Keratinocyte (primary cell): ENCODE results near the gene NKX3-2. TPM values are rescaled to one million over a fixed set of nuclear protein-coding genes. Genes with fewer than 3 reads are reported as not detected.

Experiments
- DNase-seq: peaks from one replicate; pipeline ENCODE4 v3.0.0-alpha.2; 2011; ENCODE audit warnings: low read depth, missing footprints, low spot score
- FAIRE-seq: peaks from 2 replicates; lab custom pipeline; 2011; peaks lifted over from hg19 to GRCh38; lab: Jason Lieb, UNC
- H2AFZ ChIP-seq: 2 replicates; pipeline ENCODE4 v1.6.0; 2012; ENCODE audit warnings: low read length, control low read depth, inconsistent platforms; ENCODE audit not compliant: control insufficient read depth
- H3K27ac ChIP-seq: 2 replicates; pipeline ENCODE4 v1.5.1; 2011; ENCODE audit warnings: low read length; ENCODE audit not compliant: control insufficient read depth, insufficient read depth
- H3K27me3 ChIP-seq: 3 replicates; pipeline ENCODE4 v1.6.0; 2011; ENCODE audit warnings: low read length; ENCODE audit not compliant: control insufficient read depth, insufficient read depth; ENCODE audit errors: extremely low read depth
- H3K36me3 ChIP-seq, 2 experiments: 2 replicates in 1 of 2; 3 replicates in 1 of 2; pipeline ENCODE4 v1.5.1; 2011; ENCODE audit warnings: low read length in 2 of 2, mild to moderate bottlenecking in 1 of 2; ENCODE audit not compliant: control insufficient read depth in 2 of 2, insufficient read depth in 2 of 2; ENCODE audit errors: extremely low read depth in 1 of 2
- H3K4me1 ChIP-seq: 3 replicates; pipeline ENCODE4 v1.5.1; 2011; ENCODE audit warnings: low read length; ENCODE audit not compliant: control insufficient read depth, insufficient read depth; ENCODE audit errors: extremely low read depth
- H3K4me2 ChIP-seq: 3 replicates; pipeline ENCODE4 v1.6.0; 2011; ENCODE audit warnings: low read depth, low read length; ENCODE audit not compliant: control insufficient read depth, insufficient read depth; ENCODE audit errors: extremely low read depth
- H3K4me3 ChIP-seq, 3 experiments: fragments of 200-600 bp in 1 of 3; sonication (generic) in 1 of 3; 2 replicates in 2 of 3; 3 replicates in 1 of 3; pipeline ENCODE4 v1.5.1; 2011 to 2016; ENCODE audit warnings: low read length in 3 of 3, mild to moderate bottlenecking in 3 of 3, control low read depth in 2 of 3, inconsistent platforms in 1 of 3, low read depth in 1 of 3, mixed read lengths in 1 of 3, mixed run types in 1 of 3, moderate library complexity in 1 of 3; ENCODE audit not compliant: control insufficient read depth in 2 of 3, insufficient read depth in 2 of 3; ENCODE audit errors: extremely low read depth in 1 of 3
- H3K79me2 ChIP-seq: 2 replicates; pipeline ENCODE4 v1.6.0; 2012; ENCODE audit warnings: low read length; ENCODE audit not compliant: control insufficient read depth, insufficient read depth
- H3K9ac ChIP-seq: 3 replicates; pipeline ENCODE4 v1.6.0; 2011; ENCODE audit warnings: low read length; ENCODE audit not compliant: control insufficient read depth, insufficient read depth; ENCODE audit errors: extremely low read depth
- H3K9me1 ChIP-seq: 3 replicates; pipeline ENCODE4 v1.6.0; 2011; ENCODE audit warnings: low read length; ENCODE audit not compliant: control insufficient read depth, insufficient read depth; ENCODE audit errors: extremely low read depth
- H3K9me3 ChIP-seq: 2 replicates; pipeline ENCODE4 v1.5.1; 2012; ENCODE audit warnings: low read depth, low read length; ENCODE audit not compliant: control insufficient read depth
- H4K20me1 ChIP-seq: 3 replicates; pipeline ENCODE4 v1.6.0; 2011; ENCODE audit warnings: low read length; ENCODE audit not compliant: control insufficient read depth, insufficient read depth; ENCODE audit errors: extremely low read depth
- EZH2 ChIP-seq: IDR thresholded peaks from one replicate; pipeline ENCODE4 v1.6.1; 2012; ENCODE audit warnings: inconsistent platforms, mild to moderate bottlenecking, low read length, moderate library complexity
- dilution Hi-C: fragments of 300-500 bp; cut with MboI; formaldehyde crosslinking; loops from one replicate; pipeline ENCODE4 v1.7.0; 2020; ENCODE audit warnings: low sequenced_read_pairs; ENCODE audit not compliant: extremely low pct_ligation_motif_present
- polyA plus RNA-seq, 5 experiments: library from polyadenylated mRNA; depleted of rRNA in 3 of 5; stranded (reverse) in 3 of 5; stranded (forward) in 1 of 5; unstranded in 1 of 5; fragments of >200 nt; gene quantifications; 1 replicate in 1 of 5; 2 replicates in 3 of 5; 3 replicates in 1 of 5; pipeline versions ENCODE4 v1.2.1 to v1.2.3, GENCODE V29; 2011 to 2012; ENCODE audit warnings: missing spikeins in 2 of 5, low read depth in 1 of 5, low replicate concordance in 1 of 5
- TF ChIP-seq, protein P1 (sequence below), 3 experiments: IDR thresholded peaks in 1 of 3; conservative IDR thresholded peaks in 1 of 3; optimal IDR thresholded peaks in 1 of 3; 2 replicates in 2 of 3; 3 replicates in 1 of 3; pipeline versions ENCODE3 to v1.5.1; 2011; ENCODE audit warnings: low read length in 3 of 3, mild to moderate bottlenecking in 3 of 3, moderate library complexity in 2 of 3, control low read depth in 1 of 3, inconsistent platforms in 1 of 3; ENCODE audit not compliant: insufficient read depth in 2 of 3; ENCODE audit errors: extremely low read depth in 1 of 3

NKX3-2 gene
- polyA plus RNA-seq, 1 donor (not counting 4 experiments of a cell fraction or from before 2014, with no cell fraction given): 0.04 TPM

GRCh38 chr4:13527981-13528820 is 16.1 kb downstream of the NKX3-2 start:
- TF ChIP-seq EZH2: no peak
- TF ChIP-seq, protein P1, sequence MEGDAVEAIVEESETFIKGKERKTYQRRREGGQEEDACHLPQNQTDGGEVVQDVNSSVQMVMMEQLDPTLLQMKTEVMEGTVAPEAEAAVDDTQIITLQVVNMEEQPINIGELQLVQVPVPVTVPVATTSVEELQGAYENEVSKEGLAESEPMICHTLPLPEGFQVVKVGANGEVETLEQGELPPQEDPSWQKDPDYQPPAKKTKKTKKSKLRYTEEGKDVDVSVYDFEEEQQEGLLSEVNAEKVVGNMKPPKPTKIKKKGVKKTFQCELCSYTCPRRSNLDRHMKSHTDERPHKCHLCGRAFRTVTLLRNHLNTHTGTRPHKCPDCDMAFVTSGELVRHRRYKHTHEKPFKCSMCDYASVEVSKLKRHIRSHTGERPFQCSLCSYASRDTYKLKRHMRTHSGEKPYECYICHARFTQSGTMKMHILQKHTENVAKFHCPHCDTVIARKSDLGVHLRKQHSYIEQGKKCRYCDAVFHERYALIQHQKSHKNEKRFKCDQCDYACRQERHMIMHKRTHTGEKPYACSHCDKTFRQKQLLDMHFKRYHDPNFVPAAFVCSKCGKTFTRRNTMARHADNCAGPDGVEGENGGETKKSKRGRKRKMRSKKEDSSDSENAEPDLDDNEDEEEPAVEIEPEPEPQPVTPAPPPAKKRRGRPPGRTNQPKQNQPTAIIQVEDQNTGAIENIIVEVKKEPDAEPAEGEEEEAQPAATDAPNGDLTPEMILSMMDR (optimal IDR thresholded peaks at IDR 0.05 in 1 of 3, IDR thresholded peaks at IDR 0.05 in 1 of 3, conservative IDR thresholded peaks at IDR 0.05 in 1 of 3; ENCODE audit: extremely low read depth in 1 of 3, insufficient read depth in 2 of 3, low read length in 3 of 3): no peak
- peaks cover 3% of the 10 kb centered on the region for H3K4me1 ChIP-seq
- no peak overlapping the region for H3K9ac ChIP-seq
- peaks cover 99% of the 10 kb centered on the region for H3K27me3 ChIP-seq
- no peak for FAIRE-seq
- H3K4me3 ChIP-seq: no peak overlapping the region
- no peak for DNase-seq
- H3K9me1 ChIP-seq: no peaks in the 10 kb centered on the region
- H2AFZ ChIP-seq: no peak overlapping the region
- no peak overlapping the region for H3K27ac ChIP-seq
- dilution Hi-C loops: no loop called here
- peak overlapping the region; percentile 30 for H3K4me2 ChIP-seq
- H4K20me1 ChIP-seq: no peaks in the 10 kb centered on the region
- H3K79me2 ChIP-seq: no peaks in the 10 kb centered on the region
- no peaks in the 10 kb centered on the region for H3K36me3 ChIP-seq
- peaks cover 11% of the 10 kb centered on the region for H3K9me3 ChIP-seq

DNA sequence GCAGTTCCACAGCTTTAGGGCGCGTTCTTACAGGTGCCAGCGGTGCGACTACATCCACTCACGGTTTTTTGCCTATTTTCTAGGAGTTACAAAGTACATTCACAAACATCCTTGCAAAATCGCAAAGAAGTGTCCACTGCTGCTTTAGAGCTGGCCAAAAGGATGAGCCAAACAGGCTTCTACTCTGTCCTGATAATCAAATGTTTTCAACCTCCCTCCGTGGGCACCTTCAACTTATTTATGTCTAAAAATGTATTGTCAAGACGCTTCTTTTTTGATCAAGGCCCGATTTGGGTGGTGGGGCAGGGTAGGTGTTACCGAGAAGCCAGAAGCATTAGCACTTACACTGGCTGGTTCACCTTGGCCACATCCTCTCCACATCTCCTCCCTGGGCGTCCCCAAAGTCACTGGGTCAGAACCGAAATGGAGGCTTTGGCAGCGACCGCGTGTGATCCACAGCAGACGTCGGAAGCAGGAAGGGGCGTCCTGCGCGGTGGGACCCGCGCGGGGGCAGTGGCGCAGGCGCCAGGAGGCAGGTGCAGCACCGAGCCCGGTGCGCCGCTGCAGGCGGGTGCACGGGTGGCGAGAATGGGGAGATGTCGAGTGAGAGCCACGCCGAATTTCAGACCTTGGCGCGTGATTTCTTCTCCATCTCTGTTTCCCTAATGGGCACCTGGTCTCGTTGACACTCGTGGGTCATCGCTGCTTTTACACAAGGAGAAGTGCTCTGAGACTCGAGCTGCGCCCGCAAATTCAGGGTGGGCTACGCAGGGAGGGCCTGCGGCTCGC is 16.9 kb downstream of the NKX3-2 start:
- Histone ChIP-seq H3K27me3 (peaks cover 99% of the 10 kb centered on the region), H3K9me1 (no peaks in the 10 kb centered on the region), H2AFZ (no peak overlapping the region), H3K9ac (no peak overlapping the region), H3K4me2 (no peak overlapping the region), H3K9me3 (peaks cover 11% of the 10 kb centered on the region), H3K27ac (no peak overlapping the region), H4K20me1 (no peaks in the 10 kb centered on the region), H3K4me3 (no peak overlapping the region), H3K79me2 (no peaks in the 10 kb centered on the region), H3K36me3 (no peaks in the 10 kb centered on the region), H3K4me1 (peaks cover 3% of the 10 kb centered on the region)
- dilution Hi-C loops: no loop called here
- no peak for FAIRE-seq
- peak; percentile 88 for TF ChIP-seq EZH2
- TF ChIP-seq, protein P1 (optimal IDR thresholded peaks at IDR 0.05 in 1 of 3, IDR thresholded peaks at IDR 0.05 in 1 of 3, conservative IDR thresholded peaks at IDR 0.05 in 1 of 3; ENCODE audit: extremely low read depth in 1 of 3, insufficient read depth in 2 of 3, low read length in 3 of 3): no peak
- no peak for DNase-seq
